Fibroblast of the aortic adventitia (primary cell): ENCODE data around the gene TNPO2. TPM values are rescaled to one million over a fixed set of nuclear protein-coding genes. Genes with fewer than 3 reads are reported as not detected.

Experiments used
- DNase-seq: peaks from one replicate; pipeline ENCODE4 v3.0.0-alpha.2; 2010; ENCODE audit warnings: low read depth
- H3K4me3 ChIP-seq: 2 replicates; pipeline ENCODE4 v1.5.1; 2011; ENCODE audit warnings: low read depth, mild to moderate bottlenecking, control low read depth, low read length, moderate library complexity
- total RNA-seq: library from RNA; depleted of rRNA; stranded (reverse); fragments of >200 nt; gene quantifications from 2 replicates; pipeline ENCODE4 v1.2.3, GENCODE V29; 2012; ENCODE audit warnings: low replicate concordance
- TF ChIP-seq, protein P1 (sequence below): IDR thresholded peaks from 2 replicates; pipeline ENCODE4 v1.5.1; 2011; ENCODE audit warnings: mild to moderate bottlenecking, low read length, control low read depth, inconsistent platforms; ENCODE audit not compliant: insufficient read depth

The TNPO2 gene
- total RNA-seq, 1 donor, result 57.3 TPM

- H3K4me3 ChIP-seq, result no peak overlapping the region
- no peak for DNase-seq
- TF ChIP-seq, protein P1, sequence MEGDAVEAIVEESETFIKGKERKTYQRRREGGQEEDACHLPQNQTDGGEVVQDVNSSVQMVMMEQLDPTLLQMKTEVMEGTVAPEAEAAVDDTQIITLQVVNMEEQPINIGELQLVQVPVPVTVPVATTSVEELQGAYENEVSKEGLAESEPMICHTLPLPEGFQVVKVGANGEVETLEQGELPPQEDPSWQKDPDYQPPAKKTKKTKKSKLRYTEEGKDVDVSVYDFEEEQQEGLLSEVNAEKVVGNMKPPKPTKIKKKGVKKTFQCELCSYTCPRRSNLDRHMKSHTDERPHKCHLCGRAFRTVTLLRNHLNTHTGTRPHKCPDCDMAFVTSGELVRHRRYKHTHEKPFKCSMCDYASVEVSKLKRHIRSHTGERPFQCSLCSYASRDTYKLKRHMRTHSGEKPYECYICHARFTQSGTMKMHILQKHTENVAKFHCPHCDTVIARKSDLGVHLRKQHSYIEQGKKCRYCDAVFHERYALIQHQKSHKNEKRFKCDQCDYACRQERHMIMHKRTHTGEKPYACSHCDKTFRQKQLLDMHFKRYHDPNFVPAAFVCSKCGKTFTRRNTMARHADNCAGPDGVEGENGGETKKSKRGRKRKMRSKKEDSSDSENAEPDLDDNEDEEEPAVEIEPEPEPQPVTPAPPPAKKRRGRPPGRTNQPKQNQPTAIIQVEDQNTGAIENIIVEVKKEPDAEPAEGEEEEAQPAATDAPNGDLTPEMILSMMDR, result no peak
These were observed 21.6 kb upstream of the TNPO2 start for GRCh38 chr19:12745166-12745897.

GRCh38 chr19:12737835-12738351 lies 14.2 kb upstream of the TNPO2 start:
- H3K4me3 ChIP-seq, result peak overlapping the region; percentile 99
- TF ChIP-seq, protein P1, result no peak
- DNase-seq, result no peak

DNA sequence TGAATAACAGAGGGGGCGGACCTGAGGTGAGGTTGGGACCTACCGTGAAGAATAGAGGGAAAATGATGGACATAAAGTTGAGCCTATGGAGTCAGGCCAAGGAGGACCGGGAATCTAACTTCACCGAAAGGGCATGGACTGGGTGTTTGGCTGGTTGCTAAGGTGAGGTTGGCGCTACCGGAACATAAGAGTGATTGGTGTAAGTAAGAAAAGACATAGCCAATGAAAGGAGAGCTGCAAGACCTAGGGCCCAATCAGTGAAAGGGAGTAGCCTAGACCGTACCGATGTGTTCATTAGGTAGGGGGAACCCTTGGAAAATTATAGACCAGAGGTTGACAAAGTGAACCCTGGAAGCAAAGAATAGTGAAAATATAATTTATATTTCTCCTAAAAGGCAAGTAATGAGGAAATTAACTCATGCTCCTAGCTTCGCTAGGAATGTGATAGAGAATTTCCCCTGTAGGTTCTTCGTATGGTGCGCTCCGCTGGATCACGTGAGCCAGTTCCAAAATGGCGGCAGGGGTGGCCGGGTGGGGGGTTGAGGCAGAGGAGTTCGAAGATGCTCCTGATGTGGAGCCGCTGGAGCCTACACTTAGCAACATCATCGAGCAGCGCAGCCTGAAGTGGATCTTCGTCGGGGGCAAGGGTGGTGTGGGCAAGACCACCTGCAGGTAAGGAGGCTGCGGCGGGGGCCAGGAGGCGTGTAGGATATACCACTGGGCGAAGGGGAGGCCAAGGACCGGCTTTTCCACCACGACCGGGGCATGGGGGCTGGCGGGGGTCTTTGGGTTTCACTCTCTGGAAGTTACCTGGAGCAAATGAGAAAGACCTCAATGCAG lies 13.5 kb upstream of the TNPO2 start, which contains the start of gene GET3:
TSS of gene GET3 (plus strand) at position 503 of the 840 bp plus-strand sequence. CDS start at position 512, 9 bp downstream.
- H3K4me3 ChIP-seq, result peak within 1 kb of the TSS; percentile 99
- TF ChIP-seq, protein P1, result no peak
- DNase-seq, result peak; percentile 100

GRCh38 chr19:12733369-12734214 lies 9.9 kb upstream of the TNPO2 start:
- peak; percentile 47 for DNase-seq
- H3K4me3 ChIP-seq, result peak overlapping the region; percentile 76
- TF ChIP-seq, protein P1, result peak; percentile 33

DNA sequence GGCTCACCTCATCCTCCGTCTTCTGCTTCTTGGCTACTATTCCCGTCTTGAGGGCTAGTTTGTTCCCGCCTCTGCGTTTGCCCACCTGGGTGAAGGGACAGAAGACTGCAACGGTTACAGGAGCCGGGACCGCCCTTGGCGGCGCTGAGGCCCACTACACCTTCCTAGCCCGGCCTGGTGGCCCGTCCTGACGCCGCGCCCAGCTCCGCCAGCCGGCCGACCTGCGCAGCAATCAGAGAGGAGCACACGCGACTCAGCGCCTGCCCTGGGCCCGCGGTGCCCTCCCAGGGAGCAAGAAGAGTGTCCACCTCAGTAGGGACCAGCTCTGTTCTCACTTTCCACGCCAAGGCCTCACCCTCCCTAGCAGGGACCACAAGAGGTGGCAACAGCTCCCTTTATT lies 7.6 kb upstream of the TNPO2 start:
- no peak overlapping the region for H3K4me3 ChIP-seq
- TF ChIP-seq, protein P1, result no peak
- DNase-seq, result no peak

GRCh38 chr19:12730064-12730463 lies 6.3 kb upstream of the TNPO2 start:
- TF ChIP-seq, protein P1, result no peak
- no peak for DNase-seq
- H3K4me3 ChIP-seq, result no peak overlapping the region
